Middle frontal gyrus (tissue), 1 donor: Measurements from ENCODE around the gene BRPF3.
"Not testable (repeated sequence)": the region's sequence is repeated elsewhere in the genome, so short reads cannot be mapped to it uniquely, and the experiment has no call there.

Experiments used
- DNase-seq: peaks from one replicate; pipeline ENCODE4 v3.0.0-alpha.2; 2015; ENCODE audit warnings: low spot score; ENCODE audit errors: extremely low spot score

BRPF3 gene

GRCh38 chr6:36200154-36200891 is 3.8 kb downstream of the BRPF3 start:
- no peak for DNase-seq

GRCh38 chr6:36200998-36201596 is 4.6 kb downstream of the BRPF3 start:
- no peak for DNase-seq

- no peak for DNase-seq
Measured at GRCh38 chr6:36201612-36202011, 5.1 kb downstream of the BRPF3 start.

- no peak for DNase-seq
Measured at GRCh38 chr6:36202101-36202500, 5.6 kb downstream of the BRPF3 start.

GRCh38 chr6:36204068-36204753 is 7.7 kb downstream of the BRPF3 start:
- no peak for DNase-seq

- no peak for DNase-seq
Measured at GRCh38 chr6:36207155-36207554, 10.6 kb downstream of the BRPF3 start.

- DNase-seq, result no peak
Measured at GRCh38 chr6:36209606-36210005, 13.1 kb downstream of the BRPF3 start.

- DNase-seq, result no peak
Measured at GRCh38 chr6:36210182-36210581, 13.6 kb downstream of the BRPF3 start.

GRCh38 chr6:36210886-36211595 is 14.5 kb downstream of the BRPF3 start:
- DNase-seq, result no peak

GRCh38 chr6:36216559-36216958 is 20.0 kb downstream of the BRPF3 start:
- no peak for DNase-seq

- DNase-seq, result no peak
Measured at GRCh38 chr6:36217188-36217587, 20.6 kb downstream of the BRPF3 start.

- no peak for DNase-seq
Measured at GRCh38 chr6:36217946-36218345, 21.4 kb downstream of the BRPF3 start.

GRCh38 chr6:36218516-36218915 is 22.0 kb downstream of the BRPF3 start:
- not testable (repeated sequence) for DNase-seq

- no peak for DNase-seq
Measured at GRCh38 chr6:36219081-36219480, 22.5 kb downstream of the BRPF3 start.

GRCh38 chr6:36220226-36220625 is 23.7 kb downstream of the BRPF3 start:
- no peak for DNase-seq

- DNase-seq, result peak; percentile 40
Measured at GRCh38 chr6:36221674-36222073, 25.1 kb downstream of the BRPF3 start.

GRCh38 chr6:36222924-36223323 is 26.4 kb downstream of the BRPF3 start:
- no peak for DNase-seq

- no peak for DNase-seq
Measured at GRCh38 chr6:36223706-36224105, 27.2 kb downstream of the BRPF3 start.

- no peak for DNase-seq
Measured at GRCh38 chr6:36224918-36225461, 28.4 kb downstream of the BRPF3 start.

- no peak for DNase-seq
Measured at GRCh38 chr6:36226438-36227047, 30.0 kb downstream of the BRPF3 start.
